ENCODE measurements around the gene BORCS5. TPM values are rescaled to one million over a fixed set of nuclear protein-coding genes. Genes with fewer than 3 reads are reported as not detected.

The BORCS5 gene
- total and polyA plus RNA-seq, 2 of the 8 experiments (the other 6 are each of a cell fraction or from before 2014, with no cell fraction given): 8.3 to 17.4 TPM

- Histone ChIP-seq H3K79me2 (ENCODE audit: control insufficient read depth in 1 of 2, insufficient read depth in 2 of 2, low read length in 2 of 2) (no peaks in the 10 kb centered on the region), H2BK20ac (ENCODE audit: low read length) (no peak overlapping the region), H3K27me3 (replicated peaks in 1 of 4; ENCODE audit: control insufficient read depth in 3 of 4, extremely low read depth in 1 of 4, insufficient read depth in 3 of 4, low read length in 3 of 4) (0 out of 7 replicates have a peak, but pooled peaks cover 0 to 4% (median 0%) of the 10 kb centered on the region in 4 experiments), H4K8ac (ENCODE audit: extremely low read depth, insufficient read depth, low read length) (no peak overlapping the region), H3K4me3 (ENCODE audit: extremely low read depth in 1 of 4, insufficient read depth in 2 of 4, low read depth in 3 of 4, low read length in 4 of 4) (peak overlapping the region in 1 of 4 experiments; percentile 65; a peak in 3 of 8 replicates), H4K5ac (ENCODE audit: insufficient read length, low read depth, low read length) (no peak overlapping the region), H3K23ac (ENCODE audit: insufficient read length) (no peak overlapping the region), H3K9ac (replicated peaks in 1 of 4; ENCODE audit: extremely low read depth in 1 of 4, low read depth in 3 of 4, low read length in 3 of 4) (no peak overlapping the region), H3K27ac (ENCODE audit: low read depth, low read length) (no peak overlapping the region), H3K4me2 (ENCODE audit: insufficient read depth in 1 of 2, low read depth in 2 of 2, low read length in 2 of 2) (peak overlapping the region in 1 of 2 experiments; percentile 58; a peak in 2 of 4 replicates), H3K36me3 (ENCODE audit: control insufficient read depth in 2 of 4, insufficient read depth in 4 of 4, low read length in 3 of 4) (no peaks in the 10 kb centered on the region), H2BK5ac (ENCODE audit: low read depth, low read length) (no peak overlapping the region), H2BK120ac (replicated peaks; ENCODE audit: low read depth, low read length) (no peak overlapping the region), H3K14ac (ENCODE audit: insufficient read length) (no peak overlapping the region), H2AFZ (ENCODE audit: low read length) (no peak overlapping the region), H2BK12ac (ENCODE audit: low read depth, low read length) (no peak overlapping the region), H3K4me1 (replicated peaks in 1 of 4; ENCODE audit: control insufficient read depth in 3 of 4, insufficient read depth in 4 of 4, low read length in 3 of 4) (peaks cover 0 to 3% (median 1%) of the 10 kb centered on the region in 4 experiments; a peak in 3 of 7 replicates), H3K56ac (replicated peaks; ENCODE audit: insufficient read length, low read depth, low read length) (no peak overlapping the region), H3K4ac (replicated peaks; ENCODE audit: insufficient read length, low read depth, low read length) (no peak overlapping the region), H2BK15ac (ENCODE audit: low read length) (no peak overlapping the region), H3K79me1 (ENCODE audit: low read depth, low read length) (no peaks in the 10 kb centered on the region), H4K91ac (replicated peaks; ENCODE audit: insufficient read length, low read length) (no peak overlapping the region), H2AK5ac (ENCODE audit: low read depth, low read length) (no peak overlapping the region), H3K18ac (ENCODE audit: extremely low read depth, low read length) (no peak overlapping the region), H4K20me1 (replicated peaks in 1 of 2; ENCODE audit: control insufficient read depth in 1 of 2, insufficient read depth in 2 of 2, low read length in 2 of 2) (no peaks in the 10 kb centered on the region), H3K23me2 (ENCODE audit: low read depth, low read length) (peaks cover 7% of the 10 kb centered on the region; the same call in 1 of the 2 replicates), H3K9me3 (ENCODE audit: insufficient read depth in 2 of 2, low read depth in 1 of 2, low read length in 1 of 2) (0 out of 4 replicates have a peak, but pooled peaks cover 0 to 2% of the 10 kb centered on the region in 2 experiments)
- no peak for FAIRE-seq
- POLR2A ChIA-PET (ENCODE audit: partially characterized antibody): interaction anchor here (0.8 to 1.5 kb wide), 2 partner anchors 8 to 13 kb away, joined by 3 to 5 read pairs; no protein-coding TSS in a partner anchor
- CTCF ChIA-PET (ENCODE audit: partially characterized antibody): interaction anchor here (0.5 to 1.6 kb wide), 7 partner anchors 11 to 365 kb away, joined by 3 to 5 read pairs (median 3); partner anchors contain the start of gene CDKN1B
- DNase-seq (ENCODE audit: low read depth in 1 of 2, low spot score in 2 of 2): no peak
- TF ChIP-seq E2F6 (IDR thresholded peaks at IDR 0.05) (no peak), RXRA (IDR thresholded peaks at IDR 0.05; ENCODE audit: insufficient read depth, low read depth, low read length) (no peak), ASH2L (IDR thresholded peaks at IDR 0.05; ENCODE audit: low read length) (no peak)
- 84% methylated on average over 3 of the region's 3 CpGs; no CpG with 5 or more reads in 1 of the 2 experiments for WGBS, 2 experiments (ENCODE audit: extremely low coverage in 1 of 2, insufficient coverage in 1 of 2, insufficient read length in 1 of 2, insufficient replicate concordance in 2 of 2, low coverage in 1 of 2, low lambda C conversion rate in 2 of 2, missing lambda C conversion rate in 1 of 2)
Measured at GRCh38 chr12:12350868-12351463, 5.9 kb upstream of the BORCS5 start.
